Glomerular visceral epithelial cell (primary cell): ENCODE results near the gene SUSD6.

Source experiments
- DNase-seq: peaks from one replicate; pipeline ENCODE4 v3.0.0-alpha.2; 2016; ENCODE audit errors: extremely low spot score

Gene SUSD6

GRCh38 chr14:69760810-69761209 is 149.4 kb downstream of the SUSD6 start:
- no peak for DNase-seq

DNA sequence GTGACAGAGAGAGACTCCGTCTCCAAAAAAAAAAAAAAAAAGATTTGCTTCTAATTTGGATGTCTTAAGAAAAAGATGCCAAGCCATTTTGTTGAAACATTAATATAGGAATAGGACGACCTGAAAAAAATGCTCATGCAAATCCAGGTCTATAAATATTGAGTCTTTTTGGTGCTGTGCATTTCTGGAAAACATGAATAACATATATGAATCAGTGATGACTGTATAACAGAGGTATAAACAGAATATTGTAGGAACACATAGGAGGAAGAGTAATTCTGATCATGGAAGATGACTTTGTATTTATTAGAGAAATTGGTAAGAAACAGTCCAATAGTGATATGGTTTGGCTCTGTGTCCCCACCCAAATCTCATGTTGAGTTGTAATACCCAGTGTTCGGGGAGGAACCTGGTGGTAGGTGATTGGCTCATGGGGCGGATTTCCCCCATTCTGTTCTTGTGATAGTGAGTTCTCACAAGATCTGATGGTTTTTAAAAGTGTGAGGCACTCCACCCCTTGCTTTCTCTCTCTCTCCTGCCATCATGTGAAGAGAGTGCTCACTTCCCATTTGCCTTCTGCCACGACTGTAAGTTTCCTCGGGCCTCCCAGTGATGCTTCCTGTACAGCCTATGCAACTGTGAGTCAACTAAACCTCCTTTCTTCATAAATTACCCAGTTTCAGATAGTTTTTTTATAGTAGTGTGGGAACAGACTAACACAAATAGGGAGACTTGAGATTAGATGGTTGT is 152.5 kb downstream of the SUSD6 start:
- DNase-seq: no peak
